Lower lobe of right lung (tissue), 2 donors: ENCODE data around the gene TNFAIP8L3. TPM values are rescaled to one million over a fixed set of nuclear protein-coding genes. Genes with fewer than 3 reads are reported as not detected.
A peak's percentile ranks its signal among the peaks of the same experiment; 100 is the strongest.

ENCODE experiments used
- ATAC-seq, 2 donors: fragments of 200-7000 bp; cut with Tn5 transposase; one replicate each; pipeline ENCODE4 v1.9.1; 2020 to 2022; ENCODE audit warnings: mild to moderate bottlenecking in 2 of 2, moderate library complexity in 2 of 2
- DNase-seq: peaks from one replicate; pipeline ENCODE4 v3.0.0-alpha.2; 2020
- H3K27ac ChIP-seq: fragments of 200-600 bp; one replicate; pipeline ENCODE4 v1.8.0; 2022
- H3K27me3 ChIP-seq: fragments of 200-600 bp; one replicate; pipeline ENCODE4 v1.8.0; 2022; ENCODE audit warnings: low read depth
- H3K36me3 ChIP-seq: fragments of 200-600 bp; one replicate; pipeline ENCODE4 v1.8.0; 2022; ENCODE audit warnings: mild to moderate bottlenecking
- H3K4me1 ChIP-seq: fragments of 200-600 bp; one replicate; pipeline ENCODE4 v1.8.0; 2022
- H3K4me3 ChIP-seq: fragments of 200-600 bp; one replicate; pipeline ENCODE4 v1.8.0; 2022; ENCODE audit warnings: mild to moderate bottlenecking
- H3K9me3 ChIP-seq: fragments of 200-600 bp; one replicate; pipeline ENCODE4 v1.8.0; 2022
- intact Hi-C: fragments of 100-400 bp; cut with DNase I; formaldehyde crosslinking; loops from one replicate; pipeline ENCODE4 v1.11.0; 2022
- total RNA-seq: library from RNA; stranded (reverse); fragmentation: NEBNext Ultra II Directional; extraction: Animal tissue kit (Norgen Biotek cat#: 25700); gene quantifications from one replicate; pipeline ENCODE4 v1.2.1, GENCODE V29; 2021
- TF ChIP-seq, protein P1 (sequence below): fragments of 200-600 bp; IDR thresholded peaks from one replicate; pipeline ENCODE4 v1.8.0; 2022; ENCODE audit warnings: antibody characterized with exemption, mild to moderate bottlenecking
- donor health status: DM: no; HTN: yes; CAD: no; lungs with severe emphysema.

Gene TNFAIP8L3
- total RNA-seq, 1 donor from 2014 or later, result 10.4 TPM

DNA sequence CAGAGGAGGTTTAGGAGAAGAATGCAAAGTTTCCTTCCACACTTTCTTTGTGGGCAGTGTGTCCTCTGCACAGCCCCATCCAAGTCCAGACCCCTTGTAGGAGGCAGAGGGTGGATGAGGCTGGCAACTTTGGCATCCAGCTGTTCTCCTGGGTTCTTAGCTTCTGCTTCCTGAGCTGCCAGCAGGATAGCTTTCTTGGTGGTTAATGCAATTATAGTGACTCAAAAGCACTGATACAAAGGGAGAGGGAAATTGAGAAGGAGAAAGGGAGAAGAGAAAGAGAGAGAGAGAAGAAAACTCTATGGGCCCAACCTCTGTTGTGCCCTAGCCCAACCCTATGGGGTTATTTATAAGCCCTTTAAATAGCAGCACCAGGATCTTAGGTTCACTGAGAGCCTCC is 4.5 kb upstream of the TNFAIP8L3 start:
- H3K4me3 ChIP-seq, result no peak overlapping the region
- H3K36me3 ChIP-seq, result no peaks in the 10 kb centered on the region
- peaks cover 20% of the 10 kb centered on the region for H3K4me1 ChIP-seq
- no peak overlapping the region for H3K27ac ChIP-seq
- TF ChIP-seq, protein P1, sequence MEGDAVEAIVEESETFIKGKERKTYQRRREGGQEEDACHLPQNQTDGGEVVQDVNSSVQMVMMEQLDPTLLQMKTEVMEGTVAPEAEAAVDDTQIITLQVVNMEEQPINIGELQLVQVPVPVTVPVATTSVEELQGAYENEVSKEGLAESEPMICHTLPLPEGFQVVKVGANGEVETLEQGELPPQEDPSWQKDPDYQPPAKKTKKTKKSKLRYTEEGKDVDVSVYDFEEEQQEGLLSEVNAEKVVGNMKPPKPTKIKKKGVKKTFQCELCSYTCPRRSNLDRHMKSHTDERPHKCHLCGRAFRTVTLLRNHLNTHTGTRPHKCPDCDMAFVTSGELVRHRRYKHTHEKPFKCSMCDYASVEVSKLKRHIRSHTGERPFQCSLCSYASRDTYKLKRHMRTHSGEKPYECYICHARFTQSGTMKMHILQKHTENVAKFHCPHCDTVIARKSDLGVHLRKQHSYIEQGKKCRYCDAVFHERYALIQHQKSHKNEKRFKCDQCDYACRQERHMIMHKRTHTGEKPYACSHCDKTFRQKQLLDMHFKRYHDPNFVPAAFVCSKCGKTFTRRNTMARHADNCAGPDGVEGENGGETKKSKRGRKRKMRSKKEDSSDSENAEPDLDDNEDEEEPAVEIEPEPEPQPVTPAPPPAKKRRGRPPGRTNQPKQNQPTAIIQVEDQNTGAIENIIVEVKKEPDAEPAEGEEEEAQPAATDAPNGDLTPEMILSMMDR, result no peak
- DNase-seq, result no peak
- intact Hi-C loops, result no loop called here
- H3K9me3 ChIP-seq, result no peaks in the 10 kb centered on the region
- no peak for ATAC-seq
- H3K27me3 ChIP-seq, result peaks cover 6% of the 10 kb centered on the region

DNA sequence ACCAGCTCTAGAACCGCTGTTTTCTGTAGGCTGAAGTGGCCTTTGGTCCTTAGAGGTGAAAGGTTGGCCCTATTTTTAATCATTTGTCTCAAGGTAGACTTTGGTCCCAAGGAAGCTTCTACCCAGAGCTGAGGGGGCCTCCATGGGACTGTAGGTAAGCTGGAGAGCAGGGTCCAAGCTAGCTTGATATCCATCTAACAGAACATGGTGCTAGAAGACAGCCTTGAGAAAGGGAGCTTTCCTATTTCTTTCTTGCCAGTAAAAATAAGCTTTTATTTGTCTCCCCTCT is 3.6 kb upstream of the TNFAIP8L3 start:
- H3K4me3 ChIP-seq, result no peak overlapping the region
- H3K36me3 ChIP-seq, result no peaks in the 10 kb centered on the region
- H3K27ac ChIP-seq, result peak overlapping the region; percentile 4
- peaks cover 20% of the 10 kb centered on the region for H3K4me1 ChIP-seq
- no peaks in the 10 kb centered on the region for H3K9me3 ChIP-seq
- TF ChIP-seq, protein P1, result no peak
- H3K27me3 ChIP-seq, result peaks cover 15% of the 10 kb centered on the region
- ATAC-seq (no peak), DNase-seq (no peak)
- intact Hi-C loops, result no loop called here

DNA sequence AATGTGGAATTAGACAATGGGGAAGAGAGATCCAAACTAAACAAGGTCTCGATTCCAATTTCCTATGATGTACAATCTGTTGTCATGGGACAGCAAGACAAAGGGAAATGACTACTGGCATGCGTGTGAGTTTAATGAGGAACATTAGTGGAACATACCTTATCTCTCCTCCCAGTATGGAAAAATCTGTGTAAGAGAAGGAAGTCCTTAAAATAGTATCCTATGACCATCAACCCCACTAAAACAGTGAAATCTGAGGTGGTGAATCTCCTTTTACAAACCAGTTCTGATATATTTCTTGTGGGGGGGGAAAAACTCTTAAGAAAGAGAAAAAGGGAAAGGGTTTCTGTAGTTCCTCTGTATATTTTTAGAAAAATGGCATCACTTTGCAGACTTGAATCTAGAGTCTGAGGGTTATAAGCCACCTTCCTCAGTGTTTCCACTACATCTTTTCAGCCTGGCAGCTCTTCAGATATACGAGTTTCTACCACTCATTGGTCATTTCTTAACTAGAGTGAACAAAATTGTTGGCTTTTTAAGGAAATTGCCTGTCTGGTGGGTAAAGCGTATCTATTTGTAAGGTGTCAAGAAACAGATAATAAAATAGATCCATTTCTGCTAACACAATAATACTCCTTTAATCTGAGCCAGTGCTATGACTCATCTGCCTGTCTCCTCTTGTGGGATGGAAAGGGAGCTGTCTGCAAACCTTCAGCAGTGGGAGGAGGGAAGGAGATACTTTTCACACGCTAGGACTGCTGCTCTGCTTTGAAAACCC is 3.0 kb upstream of the TNFAIP8L3 start:
- intact Hi-C loops, result no loop called here
- Histone ChIP-seq H3K27me3 (peaks cover 20% of the 10 kb centered on the region), H3K36me3 (no peaks in the 10 kb centered on the region), H3K27ac (peak overlapping the region; percentile 4), H3K4me1 (peaks cover 20% of the 10 kb centered on the region), H3K9me3 (no peaks in the 10 kb centered on the region), H3K4me3 (no peak overlapping the region)
- DNase-seq (no peak), ATAC-seq (no peak)
- TF ChIP-seq, protein P1, result no peak

DNA sequence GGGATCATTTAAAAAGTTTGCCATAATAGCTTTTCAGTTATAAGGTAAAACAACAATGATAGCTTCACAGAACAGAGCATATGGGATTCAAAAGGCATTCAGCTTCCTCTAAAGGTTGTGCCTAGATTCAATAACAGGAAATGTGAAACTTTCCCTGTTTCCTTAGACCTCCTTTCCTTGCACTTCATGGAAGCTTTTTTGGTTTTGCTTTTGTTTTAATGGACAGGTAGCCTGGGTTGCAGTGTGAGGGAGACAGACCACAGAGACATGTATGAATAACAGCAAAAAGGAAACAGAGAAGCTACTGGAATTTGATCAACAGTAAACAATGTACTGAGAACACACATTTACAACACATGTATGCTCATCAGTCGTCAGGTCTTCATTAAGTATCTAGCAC is 2.3 kb upstream of the TNFAIP8L3 start:
- H3K36me3 ChIP-seq, result no peaks in the 10 kb centered on the region
- no peak for ATAC-seq
- intact Hi-C loops, result no loop called here
- no peaks in the 10 kb centered on the region for H3K9me3 ChIP-seq
- TF ChIP-seq, protein P1, result no peak
- H3K27me3 ChIP-seq, result peaks cover 22% of the 10 kb centered on the region
- H3K27ac ChIP-seq, result no peak overlapping the region
- no peak overlapping the region for H3K4me3 ChIP-seq
- peaks cover 20% of the 10 kb centered on the region for H3K4me1 ChIP-seq
- no peak for DNase-seq

DNA sequence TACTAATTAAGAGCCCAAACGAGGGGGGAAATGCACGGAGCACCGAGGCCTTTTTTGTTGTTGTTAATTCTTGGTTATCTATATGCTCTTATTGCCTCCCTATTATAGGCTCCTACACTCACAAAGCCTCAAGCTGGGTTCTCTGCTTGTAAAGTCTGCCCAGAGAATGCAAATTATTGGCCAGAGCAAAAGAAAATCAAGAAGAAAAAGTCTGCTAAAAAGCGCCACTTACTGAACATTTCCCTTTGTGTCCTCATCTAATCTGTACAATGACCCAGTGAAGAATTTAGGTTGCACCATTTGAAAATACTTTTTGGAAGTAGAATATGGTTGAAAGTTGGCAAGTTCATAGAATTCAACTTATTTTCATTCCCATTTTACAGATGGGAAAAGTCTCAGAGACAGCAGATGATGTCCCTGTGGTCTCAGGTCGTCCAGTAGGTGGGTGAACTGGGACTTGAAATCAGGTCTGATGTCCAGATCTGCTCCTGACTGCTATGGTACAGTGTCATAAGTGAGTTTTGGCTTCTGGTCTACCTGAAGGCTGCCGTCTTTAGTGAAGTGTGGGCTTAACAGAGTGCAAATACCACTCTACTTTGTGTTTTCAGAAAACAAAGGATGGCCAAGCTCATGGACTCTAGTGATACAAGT is 1.1 kb upstream of the TNFAIP8L3 start:
- Histone ChIP-seq H3K27ac (no peak overlapping the region), H3K9me3 (no peaks in the 10 kb centered on the region), H3K4me1 (peaks cover 20% of the 10 kb centered on the region), H3K27me3 (peaks cover 22% of the 10 kb centered on the region), H3K4me3 (peak overlapping the region; percentile 55), H3K36me3 (no peaks in the 10 kb centered on the region)
- TF ChIP-seq, protein P1, result no peak
- ATAC-seq (no peak), DNase-seq (no peak)
- intact Hi-C loops, result no loop called here
